Natural killer cell (primary cell): ENCODE data around the gene FOS. TPM values are rescaled to one million over a fixed set of nuclear protein-coding genes. Genes with fewer than 3 reads are reported as not detected.

Experiments used
- ATAC-seq, 3 donors: fragments of 150-1000 bp in 2 of 3; fragments of 200-7000 bp in 1 of 3; cut with Tn5 transposase; 1 replicate in 1 of 3; 2 replicates in 2 of 3; pipeline ENCODE4 v1.10.0; 2021; ENCODE audit warnings: mild to moderate bottlenecking in 2 of 3, moderate library complexity in 2 of 3
- DNase-seq, 2 donors: peaks; one replicate each; pipeline versions ENCODE4 v3.0.0 to v3.0.0-alpha.2; 2013 to 2021; ENCODE audit warnings: mixed read lengths in 1 of 2
- H3K27ac ChIP-seq: one replicate; pipeline ENCODE4 v1.5.1; 2013; ENCODE audit warnings: mild to moderate bottlenecking, low read length
- H3K27me3 ChIP-seq: one replicate; pipeline ENCODE4 v1.6.1; 2013; ENCODE audit warnings: low read length; ENCODE audit not compliant: control insufficient read depth, insufficient read depth
- H3K36me3 ChIP-seq: one replicate; pipeline ENCODE4 v1.6.1; 2013; ENCODE audit warnings: low read length; ENCODE audit not compliant: control insufficient read depth, insufficient read depth
- H3K4me1 ChIP-seq: one replicate; pipeline ENCODE4 v1.6.1; 2013; ENCODE audit warnings: low read length; ENCODE audit not compliant: control insufficient read depth, insufficient read depth
- H3K4me3 ChIP-seq: one replicate; pipeline ENCODE4 v1.5.1; 2013; ENCODE audit warnings: low read length
- H3K9me3 ChIP-seq: one replicate; pipeline ENCODE4 v1.6.1; 2013; ENCODE audit warnings: low read length; ENCODE audit not compliant: control insufficient read depth, insufficient read depth
- H3K27ac Mint-ChIP-seq, 2 donors: one replicate each; pipeline ENCODE4 v1.8.0; 2022; ENCODE audit warnings: mild to moderate bottlenecking in 2 of 2, mixed read lengths in 2 of 2, moderate library complexity in 1 of 2
- H3K27me3 Mint-ChIP-seq, 2 donors: one replicate each; pipeline ENCODE4 v1.8.0; 2022; ENCODE audit warnings: low read depth in 2 of 2, mixed read lengths in 2 of 2
- H3K36me3 Mint-ChIP-seq: one replicate; pipeline ENCODE4 v1.8.0; 2022; ENCODE audit warnings: mixed read lengths
- H3K4me1 Mint-ChIP-seq, 2 donors: one replicate each; pipeline ENCODE4 v1.8.0; 2022; ENCODE audit warnings: mixed read lengths in 2 of 2
- H3K4me3 Mint-ChIP-seq: one replicate; pipeline ENCODE4 v1.8.0; 2022; ENCODE audit warnings: mild to moderate bottlenecking, moderate library complexity, mixed read lengths
- H3K9me3 Mint-ChIP-seq, 2 donors: one replicate each; pipeline ENCODE4 v1.8.0; 2022; ENCODE audit warnings: mixed read lengths in 2 of 2
- CTCF ChIP-seq: fragments of 200-600 bp; IDR thresholded peaks from one replicate; pipeline ENCODE4 v1.8.0; 2022; ENCODE audit warnings: antibody characterized with exemption
- WGBS: methylation state at CpG from one replicate; pipeline ENCODE4 v1.1.7; 2013; ENCODE audit warnings: missing lambda C conversion rate; ENCODE audit not compliant: insufficient coverage; 5-methylcytosine and 5-hydroxymethylcytosine counted together
- intact Hi-C: fragments of 100-400 bp; cut with micrococcal nuclease; formaldehyde crosslinking; loops from one replicate; pipeline ENCODE4 v1.14.2; 2022
- total RNA-seq, 4 donors: library from RNA; stranded (reverse); fragments of 120-200 nt in 1 of 4; gene quantifications; one replicate each; pipeline versions ENCODE4 v1.2.3 to v1.2.4, GENCODE V29; 2013 to 2022

FOS gene
- total RNA-seq, 3 donors from 2014 or later (not counting 1 experiment from before 2014, with no cell fraction given): 2,527 to 3,257 (median 3,104) TPM

GRCh38 chr14:75285331-75285730 lies 6.7 kb downstream of the FOS start:
- peak overlapping the region in 1 of 2 donors; percentile 93 for H3K27ac Mint-ChIP-seq
- Histone ChIP-seq H3K27ac (no peak overlapping the region), H3K4me1 (peaks cover 7% of the 10 kb centered on the region), H3K27me3 (peaks cover under 1% of the 10 kb centered on the region), H3K4me3 (no peak overlapping the region), H3K36me3 (peaks cover 12% of the 10 kb centered on the region), H3K9me3 (no peaks in the 10 kb centered on the region)
- DNase-seq: no peak
- no peaks in the 10 kb centered on the region for H3K9me3 Mint-ChIP-seq
- TF ChIP-seq CTCF: no peak
- ATAC-seq: no peak
- H3K36me3 Mint-ChIP-seq: peaks cover 7% of the 10 kb centered on the region
- intact Hi-C loops: no loop called here
- peaks cover 21 to 37% of the 10 kb centered on the region in 2 donors for H3K27me3 Mint-ChIP-seq
- peak overlapping the region; percentile 73 for H3K4me3 Mint-ChIP-seq
- H3K4me1 Mint-ChIP-seq: peaks cover 20 to 25% of the 10 kb centered on the region in 2 donors

- Mint-ChIP-seq H3K27me3 (peaks cover 16 to 28% of the 10 kb centered on the region in 2 donors), H3K27ac (peak overlapping the region; percentile 61 to 93), H3K9me3 (no peaks in the 10 kb centered on the region), H3K36me3 (peaks cover 5% of the 10 kb centered on the region), H3K4me1 (peaks cover 14 to 16% of the 10 kb centered on the region in 2 donors), H3K4me3 (peak overlapping the region; percentile 73)
- Histone ChIP-seq H3K27me3 (no peaks in the 10 kb centered on the region), H3K9me3 (no peaks in the 10 kb centered on the region), H3K4me1 (no peaks in the 10 kb centered on the region), H3K27ac (no peak overlapping the region), H3K4me3 (no peak overlapping the region), H3K36me3 (peaks cover 3% of the 10 kb centered on the region)
- TF ChIP-seq CTCF: no peak
- ATAC-seq (peak in 1 of 3 donors; percentile 16), DNase-seq (no peak)
- 76% methylated on average over 5 of the region's 5 CpGs for WGBS
- intact Hi-C loops: no loop called here
These were observed 7.7 kb downstream of the FOS start for GRCh38 chr14:75286313-75286712.

GRCh38 chr14:75289840-75290388 lies 11.3 kb downstream of the FOS start:
- peak overlapping the region; percentile 12 to 51 for H3K27ac Mint-ChIP-seq
- H3K36me3 Mint-ChIP-seq: no peaks in the 10 kb centered on the region
- peaks cover 14% of the 10 kb centered on the region for H3K4me1 ChIP-seq

More at GRCh38 chr14:75289840-75290388, 11.3 kb downstream of the FOS start:
- no peak for ATAC-seq
- Mint-ChIP-seq H3K4me1 (peaks cover 5 to 8% of the 10 kb centered on the region in 2 donors), H3K9me3 (no peaks in the 10 kb centered on the region), H3K27me3 (peaks cover 12 to 24% of the 10 kb centered on the region in 2 donors), H3K4me3 (no peak overlapping the region)
- Histone ChIP-seq H3K36me3 (no peaks in the 10 kb centered on the region), H3K27ac (no peak overlapping the region), H3K9me3 (no peaks in the 10 kb centered on the region), H3K4me3 (no peak overlapping the region), H3K27me3 (no peaks in the 10 kb centered on the region)
- intact Hi-C loops: loop anchor here (10.0 kb wide), 1 partner anchor 675 kb away; the partner anchor contains the start of gene LTBP2
- no peak for TF ChIP-seq CTCF
- WGBS: 82% methylated on average over 2 of the region's 3 CpGs
- DNase-seq: no peak
